ENCODE data around the gene EVL.
A peak's percentile ranks its signal among the peaks of the same experiment; 100 is the strongest.
"Not testable (repeated sequence)": the region's sequence is repeated elsewhere in the genome, so short reads cannot be mapped to it uniquely, and the experiment has no call there.

EVL gene

DNA sequence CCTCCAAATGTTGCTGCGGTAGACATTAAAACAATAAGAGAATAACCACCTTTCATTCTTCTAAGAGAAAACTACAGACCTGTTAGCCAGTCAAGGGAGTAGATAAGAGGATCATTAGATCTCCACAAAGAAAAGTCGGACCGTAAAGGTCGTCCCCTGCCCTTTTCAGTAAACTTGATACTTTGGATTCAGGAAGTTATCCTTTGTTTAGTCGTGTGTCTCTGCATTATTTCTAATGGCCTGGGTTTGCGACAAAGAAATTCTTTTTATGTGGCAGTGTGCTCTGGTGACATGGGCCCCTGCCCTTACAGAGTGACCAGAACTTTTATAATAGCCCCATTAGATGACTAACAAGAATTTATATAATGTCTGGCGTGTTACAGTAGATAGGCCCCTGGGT is 44.6 kb upstream of the EVL start:
- H3K4me1 Mint-ChIP-seq: peaks cover 68% of the 10 kb centered on the region
- H3K4me3 Mint-ChIP-seq: peak overlapping the region in 2 of 3 experiments; percentile 40 to 57
- H3K27me3 Mint-ChIP-seq (ENCODE audit: low read depth): no peaks in the 10 kb centered on the region

GRCh38 chr14:100022772-100023451 is 42.3 kb upstream of the EVL start:
- H3K9me3 Mint-ChIP-seq: no peaks in the 10 kb centered on the region
- no peaks in the 10 kb centered on the region for H3K36me3 Mint-ChIP-seq (ENCODE audit: low read depth)
- TF ChIP-seq CTCF (IDR thresholded peaks at IDR 0.05; ENCODE audit: unreplicated experiment in 3 of 3): no peak
- no peak overlapping the region for H3K4me3 Mint-ChIP-seq
- H3K27me3 Mint-ChIP-seq (ENCODE audit: low read depth): no peaks in the 10 kb centered on the region
- peaks cover 59% of the 10 kb centered on the region for H3K4me1 Mint-ChIP-seq
- peak overlapping the region in 1 of 3 experiments; percentile 34 for H3K27ac Mint-ChIP-seq

More for the DNA sequence above, 44.6 kb upstream of the EVL start:
- no peaks in the 10 kb centered on the region for H3K36me3 Mint-ChIP-seq (ENCODE audit: low read depth)
- H3K9me3 Mint-ChIP-seq: no peaks in the 10 kb centered on the region
- H3K27ac Mint-ChIP-seq: peak overlapping the region; percentile 73 to 91 (median 75)
- no peak for TF ChIP-seq CTCF (IDR thresholded peaks at IDR 0.05; ENCODE audit: unreplicated experiment in 3 of 3)

DNA sequence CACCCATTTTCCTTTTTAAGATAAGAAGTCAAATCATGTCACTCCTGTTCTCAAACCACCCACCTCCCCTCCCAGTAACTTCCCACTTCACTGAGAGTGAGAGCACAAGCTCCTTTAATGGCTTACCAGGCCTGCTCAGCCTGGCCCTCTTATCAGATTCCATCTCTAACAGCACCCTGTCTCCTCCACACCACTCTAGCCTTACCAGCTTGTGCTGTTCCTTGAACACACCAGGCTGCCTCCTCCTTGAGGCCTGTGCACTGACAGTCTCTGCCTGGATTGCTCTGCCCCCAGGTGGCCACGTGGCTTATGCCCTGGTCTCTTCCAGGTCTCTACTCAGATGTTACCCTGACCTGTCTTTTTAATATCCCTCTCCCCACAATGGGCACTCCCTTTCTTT is 40.1 kb upstream of the EVL start:
- Mint-ChIP-seq H3K4me3 (no peak overlapping the region), H3K36me3 (ENCODE audit: low read depth) (no peaks in the 10 kb centered on the region), H3K27ac (peak overlapping the region; percentile 0 to 75 (median 39)), H3K27me3 (ENCODE audit: low read depth) (no peaks in the 10 kb centered on the region), H3K4me1 (peaks cover 42% of the 10 kb centered on the region), H3K9me3 (no peaks in the 10 kb centered on the region)
- TF ChIP-seq CTCF (IDR thresholded peaks at IDR 0.05; ENCODE audit: unreplicated experiment in 3 of 3): peak in 2 of 3 experiments; percentile 7 to 20

DNA sequence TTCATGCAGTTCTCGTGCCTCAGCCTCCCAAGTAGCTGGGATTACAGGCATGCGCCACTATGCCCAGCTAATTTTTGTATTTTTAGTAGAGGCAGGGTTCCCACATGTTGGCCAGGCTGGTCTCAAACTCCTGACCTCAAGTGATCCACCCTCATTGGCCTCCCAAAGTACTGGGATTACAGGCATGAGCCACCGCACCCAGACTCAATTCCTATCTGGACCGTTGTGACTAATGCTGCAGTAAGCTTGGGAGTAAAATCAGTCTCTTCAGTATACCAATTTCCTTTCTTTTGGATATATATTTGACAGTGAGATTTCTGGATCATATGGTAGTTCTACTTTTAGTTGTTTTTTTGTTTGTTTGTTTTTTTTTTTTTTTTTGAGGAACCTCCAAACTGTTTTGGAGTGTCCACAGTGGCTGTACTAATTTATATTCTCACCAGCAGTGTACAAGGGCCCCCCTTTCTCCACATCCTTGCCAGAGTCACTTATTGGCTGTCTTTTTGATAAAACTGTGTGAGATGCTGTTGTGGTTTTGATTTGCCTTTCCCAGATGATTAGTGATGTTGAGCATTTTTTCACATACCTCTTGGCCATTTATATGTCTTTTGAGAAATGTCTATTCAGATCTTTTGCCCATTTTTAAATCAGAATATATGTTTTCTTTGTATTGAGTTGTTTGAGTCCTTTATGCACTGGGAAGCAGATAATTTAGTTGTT is 37.3 kb upstream of the EVL start:
- no peak for TF ChIP-seq CTCF (IDR thresholded peaks at IDR 0.05; ENCODE audit: unreplicated experiment in 3 of 3)
- Mint-ChIP-seq H3K4me1 (peaks cover 48% of the 10 kb centered on the region), H3K9me3 (no peaks in the 10 kb centered on the region), H3K27me3 (ENCODE audit: low read depth) (no peaks in the 10 kb centered on the region), H3K4me3 (no peak overlapping the region), H3K27ac (no peak overlapping the region), H3K36me3 (ENCODE audit: low read depth) (no peaks in the 10 kb centered on the region)

DNA sequence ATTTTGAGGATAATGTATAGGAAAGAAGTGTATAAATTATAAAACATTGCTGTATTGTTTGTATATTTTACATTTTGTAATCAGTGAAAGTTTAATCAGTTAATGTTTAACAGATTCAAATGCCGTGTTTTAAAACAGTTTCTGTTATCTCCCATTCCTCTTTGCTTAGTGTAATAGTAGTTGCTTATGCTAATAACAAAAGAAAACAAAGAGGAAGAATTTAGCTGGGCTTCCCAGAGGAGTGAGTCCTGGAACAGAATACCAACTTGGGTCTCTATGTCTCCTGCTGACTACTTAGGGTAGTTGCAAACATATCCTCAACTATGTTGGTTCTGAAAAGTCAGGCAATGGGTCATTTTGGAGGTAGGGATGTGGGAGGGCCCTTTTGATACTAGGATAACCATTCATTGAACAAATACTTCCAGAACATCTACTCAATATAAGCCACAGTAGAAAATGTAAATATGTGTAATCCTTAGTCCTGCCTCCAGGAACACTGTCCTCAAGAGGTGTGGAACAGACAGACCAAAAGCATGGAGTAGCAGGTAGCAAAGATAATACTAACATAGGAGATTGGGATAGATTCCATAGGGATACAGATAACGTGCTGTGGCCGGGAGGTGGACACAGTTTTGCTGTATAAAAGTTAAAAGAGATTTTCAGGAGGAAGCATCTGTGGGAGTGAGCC is 36.1 kb upstream of the EVL start:
- TF ChIP-seq CTCF (IDR thresholded peaks at IDR 0.05; ENCODE audit: unreplicated experiment in 3 of 3): no peak

DNA sequence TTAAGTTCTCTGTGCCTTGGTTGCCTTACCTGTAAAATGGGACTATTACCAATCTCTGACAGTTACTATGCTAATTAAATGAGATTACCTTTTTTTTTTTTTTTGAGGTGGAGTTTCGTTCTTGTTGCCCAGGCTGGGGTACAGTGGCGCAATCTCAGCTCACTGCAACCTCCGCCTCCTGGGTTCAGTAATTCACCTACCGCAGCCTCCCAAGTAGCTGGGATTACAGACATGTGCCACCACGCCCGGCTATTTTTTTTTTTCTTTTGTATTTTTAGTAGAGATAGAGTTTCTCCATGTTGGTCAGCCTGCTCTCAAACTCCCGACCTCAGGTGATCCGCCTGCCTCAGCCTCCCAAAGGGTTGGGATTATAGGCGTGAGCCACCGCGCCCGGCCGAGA is 35.2 kb upstream of the EVL start:
- not testable (repeated sequence) for H3K36me3 Mint-ChIP-seq (ENCODE audit: low read depth); H3K27ac Mint-ChIP-seq; H3K4me3 Mint-ChIP-seq; H3K9me3 Mint-ChIP-seq; H3K27me3 Mint-ChIP-seq (ENCODE audit: low read depth)
- peaks cover 46% of the 10 kb centered on the region for H3K4me1 Mint-ChIP-seq

More for the DNA sequence above, 36.1 kb upstream of the EVL start:
- Mint-ChIP-seq H3K27ac (no peak overlapping the region), H3K36me3 (ENCODE audit: low read depth) (no peaks in the 10 kb centered on the region), H3K4me1 (peaks cover 43% of the 10 kb centered on the region), H3K9me3 (no peaks in the 10 kb centered on the region), H3K4me3 (no peak overlapping the region), H3K27me3 (ENCODE audit: low read depth) (no peaks in the 10 kb centered on the region)

All from nephron (organoid).